ENCODE results near the gene SCAF1. TPM values are rescaled to one million over a fixed set of nuclear protein-coding genes. Genes with fewer than 3 reads are reported as not detected.
A peak's percentile ranks its signal among the peaks of the same experiment; 100 is the strongest.

SCAF1 gene
- total and polyA plus RNA-seq, 9 of the 15 experiments (the other 6 are each of a cell fraction or from before 2014, with no cell fraction given), result 0.20 to 79.0 (median 4.9) TPM

DNA sequence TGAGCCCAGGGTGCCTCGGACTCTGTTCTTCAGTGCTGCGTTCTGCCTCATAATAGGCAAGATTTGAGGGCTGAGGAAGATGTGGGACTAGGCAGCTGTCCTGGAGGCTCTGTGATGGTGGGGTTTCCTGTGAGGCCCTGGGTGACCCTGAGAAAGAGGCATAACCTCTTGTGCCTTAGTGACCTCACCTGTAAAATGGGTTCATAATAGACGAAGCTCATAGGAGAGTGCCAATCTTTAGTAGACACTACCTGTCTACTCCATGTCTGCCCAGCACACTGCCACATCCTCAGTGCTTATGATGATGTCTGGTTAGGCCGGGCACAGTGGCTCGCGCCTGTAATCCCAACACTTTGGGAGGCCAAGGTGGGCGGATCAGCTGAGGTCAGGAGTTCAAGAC lies 25.5 kb upstream of the SCAF1 start:
- POLR2A ChIA-PET, result interaction anchor here (0.9 to 1.4 kb wide), 3 partner anchors 11 to 25 kb away, joined by 3 to 6 read pairs (median 3); partner anchors contain the start of gene SCAF1
- CTCF ChIA-PET (ENCODE audit: low intra/inter-chr PET ratio), result no interaction called here

DNA sequence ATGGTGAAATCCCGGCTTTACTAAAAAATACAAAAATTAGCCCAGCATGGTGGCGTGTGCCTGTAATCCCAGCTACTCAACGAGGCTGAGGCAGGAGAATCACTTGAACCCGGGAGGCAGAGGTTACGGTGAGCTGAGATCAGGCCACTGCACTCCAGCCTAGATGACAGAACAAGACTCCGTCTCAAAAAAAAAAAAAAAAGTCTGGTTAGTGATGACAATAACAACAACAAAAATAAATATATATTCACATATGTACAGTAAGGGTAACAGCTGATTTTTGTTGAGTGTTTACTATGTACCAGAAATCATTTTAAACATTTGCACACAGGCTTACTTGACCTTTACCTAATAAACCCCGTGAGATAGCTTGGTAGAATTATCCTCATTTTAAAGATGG lies 25.1 kb upstream of the SCAF1 start:
- peaks cover 3% of the 10 kb centered on the region; the same call in 1 of the 3 replicates for H3K79me2 ChIP-seq (ENCODE audit: control insufficient read depth, insufficient read depth, low read length)
- H3K4me1 ChIP-seq (replicated peaks in 1 of 2; ENCODE audit: control insufficient read depth in 2 of 2, insufficient read depth in 2 of 2, low read length in 2 of 2), result peaks cover 0 to 10% of the 10 kb centered on the region in 2 experiments; a peak in 2 of 5 replicates
- peaks cover 76% of the 10 kb centered on the region; the same call in 1 of the 3 replicates for H3K36me3 ChIP-seq (ENCODE audit: control insufficient read depth, insufficient read depth, low read length)
- no peaks in the 10 kb centered on the region for H3K9me3 ChIP-seq (replicated peaks; ENCODE audit: control insufficient read depth, insufficient read depth, low read depth, low read length)
- DNase-seq (ENCODE audit: extremely low read depth in 1 of 4, low spot score in 3 of 4) (no peak), FAIRE-seq (no peak), ATAC-seq (no peak)
- no peaks in the 10 kb centered on the region for H3K27me3 ChIP-seq (ENCODE audit: control insufficient read depth in 2 of 2, insufficient read depth in 2 of 2, low read length in 2 of 2)
- BruUV-seq (replicated peaks), result no TSS peak
- ChIA-PET CTCF (ENCODE audit: low intra/inter-chr PET ratio) (no interaction called here), POLR2A (interaction anchor here (0.9 to 1.4 kb wide), 3 partner anchors 12 to 25 kb away, joined by 3 to 6 read pairs (median 3); partner anchors contain the start of gene SCAF1)
- H4K20me1 ChIP-seq (replicated peaks; ENCODE audit: control insufficient read depth, insufficient read depth, low read length), result no peaks in the 10 kb centered on the region; the same call in 1 of the 2 replicates
- no peak overlapping the region for H2AFZ ChIP-seq (ENCODE audit: low read depth, low read length)
- WGBS (ENCODE audit: insufficient coverage, low coverage, missing lambda C conversion rate), result 91% methylated on average over 7 of the region's 7 CpGs
- H3K9ac ChIP-seq (ENCODE audit: insufficient read depth in 1 of 2, low read depth in 2 of 2, low read length in 2 of 2), result no peak overlapping the region
- H3K4me3 ChIP-seq, result no peak overlapping the region
- in situ Hi-C loops (cut with MboI) (no loop called here), intact Hi-C loops (cut with micrococcal nuclease) (no loop called here)
- H3K4me2 ChIP-seq (ENCODE audit: insufficient read depth, low read length), result no peak overlapping the region
- H3K27ac ChIP-seq (ENCODE audit: extremely low read depth, low read depth, low read length), result no peak overlapping the region
- H3K9me1 ChIP-seq (ENCODE audit: control insufficient read depth, insufficient read depth, low read length), result peaks cover 2% of the 10 kb centered on the region
- TF ChIP-seq SETDB1 (IDR thresholded peaks at IDR 0.05; ENCODE audit: low read length) (no peak), KDM2B (CRISPR knock-in tag; IDR thresholded peaks at IDR 0.05) (no peak), ARID2 (IDR thresholded peaks at IDR 0.05) (no peak), NEUROD1 (IDR thresholded peaks at IDR 0.05; ENCODE audit: borderline replicate concordance, low read depth, low read length, partially characterized antibody) (no peak)
- TF ChIP-seq, protein P1, sequence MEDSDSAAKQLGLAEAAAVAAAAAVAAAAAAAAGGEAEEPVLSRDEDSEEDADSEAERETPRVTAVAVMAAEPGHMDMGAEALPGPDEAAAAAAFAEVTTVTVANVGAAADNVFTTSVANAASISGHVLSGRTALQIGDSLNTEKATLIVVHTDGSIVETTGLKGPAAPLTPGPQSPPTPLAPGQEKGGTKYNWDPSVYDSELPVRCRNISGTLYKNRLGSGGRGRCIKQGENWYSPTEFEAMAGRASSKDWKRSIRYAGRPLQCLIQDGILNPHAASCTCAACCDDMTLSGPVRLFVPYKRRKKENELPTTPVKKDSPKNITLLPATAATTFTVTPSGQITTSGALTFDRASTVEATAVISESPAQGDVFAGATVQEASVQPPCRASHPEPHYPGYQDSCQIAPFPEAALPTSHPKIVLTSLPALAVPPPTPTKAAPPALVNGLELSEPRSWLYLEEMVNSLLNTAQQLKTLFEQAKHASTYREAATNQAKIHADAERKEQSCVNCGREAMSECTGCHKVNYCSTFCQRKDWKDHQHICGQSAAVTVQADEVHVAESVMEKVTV (CRISPR knock-in tag; IDR thresholded peaks at IDR 0.05), result no peak

More for the DNA sequence above, 25.5 kb upstream of the SCAF1 start:
- H3K4me1 ChIP-seq (replicated peaks in 1 of 2; ENCODE audit: control insufficient read depth in 2 of 2, insufficient read depth in 2 of 2, low read length in 2 of 2), result peaks cover 0 to 10% of the 10 kb centered on the region in 2 experiments; a peak in 2 of 5 replicates
- 98% methylated on average over 7 of the region's 7 CpGs for WGBS (ENCODE audit: insufficient coverage, low coverage, missing lambda C conversion rate)
- peaks cover 2% of the 10 kb centered on the region for H3K9me1 ChIP-seq (ENCODE audit: control insufficient read depth, insufficient read depth, low read length)
- H4K20me1 ChIP-seq (replicated peaks; ENCODE audit: control insufficient read depth, insufficient read depth, low read length), result no peaks in the 10 kb centered on the region; the same call in 1 of the 2 replicates
- intact Hi-C loops (cut with micrococcal nuclease) (no loop called here), in situ Hi-C loops (cut with MboI) (no loop called here)
- H3K9ac ChIP-seq (ENCODE audit: insufficient read depth in 1 of 2, low read depth in 2 of 2, low read length in 2 of 2), result no peak overlapping the region
- H3K4me2 ChIP-seq (ENCODE audit: insufficient read depth, low read length), result no peak overlapping the region
- H3K4me3 ChIP-seq, result no peak overlapping the region
- BruUV-seq (replicated peaks), result no TSS peak
- no peak overlapping the region for H3K27ac ChIP-seq (ENCODE audit: extremely low read depth, low read depth, low read length)
- DNase-seq (ENCODE audit: extremely low read depth in 1 of 4, low spot score in 3 of 4) (no peak), FAIRE-seq (no peak), ATAC-seq (no peak)
- H3K79me2 ChIP-seq (ENCODE audit: control insufficient read depth, insufficient read depth, low read length), result peaks cover 3% of the 10 kb centered on the region; the same call in 1 of the 3 replicates
- TF ChIP-seq STAG1 (CRISPR knock-in tag; IDR thresholded peaks at IDR 0.05; ENCODE audit: borderline replicate concordance) (peak; percentile 23; the same call in 1 of the 2 replicates), KDM1A (IDR thresholded peaks at IDR 0.05) (peak in 1 of 2 experiments; percentile 67; a peak in 3 of 4 replicates), KDM5B (IDR thresholded peaks at IDR 0.05; ENCODE audit: insufficient replicate concordance, low read depth, low read length) (no peak), PTRF (tag; IDR thresholded peaks at IDR 0.05) (no peak), ADNP (tag; IDR thresholded peaks at IDR 0.05) (peak; percentile 71), HMG20A (CRISPR knock-in tag; conservative IDR thresholded peaks at IDR 0.05) (no peak), HDAC2 (IDR thresholded peaks at IDR 0.05) (peak; percentile 47; the same call in 1 of the 2 replicates), ESRRA (IDR thresholded peaks at IDR 0.05; ENCODE audit: borderline replicate concordance, low read depth) (0 out of 2 replicates have a peak, but pooled peaks have one; percentile 14), ELF1 (tag; IDR thresholded peaks at IDR 0.05) (no peak), CBFB (CRISPR knock-in tag; IDR thresholded peaks at IDR 0.05) (no peak), ETV1 (tag; conservative IDR thresholded peaks at IDR 0.05; ENCODE audit: low read depth) (no peak), RBM25 (IDR thresholded peaks at IDR 0.05; ENCODE audit: low read depth, low read length, severe bottlenecking) (peak; percentile 74), BCOR (IDR thresholded peaks at IDR 0.05) (peak; percentile 82), NFRKB (IDR thresholded peaks at IDR 0.05; ENCODE audit: low read depth) (no peak), ZSCAN32 (CRISPR knock-in tag; IDR thresholded peaks at IDR 0.05) (no peak)
- H2AFZ ChIP-seq (ENCODE audit: low read depth, low read length), result no peak overlapping the region
- peaks cover 72% of the 10 kb centered on the region; the same call in 1 of the 3 replicates for H3K36me3 ChIP-seq (ENCODE audit: control insufficient read depth, insufficient read depth, low read length)
- H3K9me3 ChIP-seq (replicated peaks; ENCODE audit: control insufficient read depth, insufficient read depth, low read depth, low read length), result no peaks in the 10 kb centered on the region
- H3K27me3 ChIP-seq (ENCODE audit: control insufficient read depth in 2 of 2, insufficient read depth in 2 of 2, low read length in 2 of 2), result no peaks in the 10 kb centered on the region

Data from K562 (cell line).